GM12878 (cell line): Measurements from ENCODE around the gene GSK3A.

Experiments
- CTCF ChIP-seq, 3 experiments: IDR thresholded peaks in 2 of 3; conservative IDR thresholded peaks in 1 of 3; 2 replicates each; pipeline ENCODE4 v1.5.1; 2011; ENCODE audit warnings: low read depth in 3 of 3, low read length in 3 of 3, mild to moderate bottlenecking in 3 of 3, control low read depth in 2 of 3, moderate library complexity in 2 of 3, inconsistent platforms in 1 of 3, mixed read lengths in 1 of 3; ENCODE audit not compliant: control insufficient read depth in 2 of 3, insufficient read depth in 1 of 3; ENCODE audit errors: extremely low read depth in 1 of 3
- E2F8 ChIP-seq: fragments of 450-650 bp; IDR thresholded peaks from 2 replicates; pipeline ENCODE4 v1.6.1; 2018; ENCODE audit warnings: mild to moderate bottlenecking, low read depth, moderate library complexity; ENCODE audit not compliant: partially characterized antibody
- RCOR1 ChIP-seq: conservative IDR thresholded peaks from 2 replicates; pipeline ENCODE4 v1.6.1; 2012; ENCODE audit warnings: low read depth, low read length, improper control_type of control experiment
- SIX5 ChIP-seq: IDR thresholded peaks from 2 replicates; pipeline ENCODE4 v1.6.1; 2011; ENCODE audit warnings: mild to moderate bottlenecking, low read depth, low read length, moderate library complexity; ENCODE audit not compliant: severe bottlenecking

- TF ChIP-seq CTCF (IDR thresholded peaks at IDR 0.05 in 2 of 3, conservative IDR thresholded peaks at IDR 0.05 in 1 of 3; ENCODE audit: control insufficient read depth in 2 of 3, extremely low read depth in 1 of 3, insufficient read depth in 1 of 3, low read depth in 3 of 3, low read length in 3 of 3) = no peak
- no peak for TF ChIP-seq SIX5
- no peak for TF ChIP-seq E2F8
- no peak for TF ChIP-seq RCOR1
Measured at GRCh38 chr19:42271861-42272534, 29.6 kb upstream of the GSK3A start.
